ENCODE data around the gene NDUFA6. TPM values are rescaled to one million over a fixed set of nuclear protein-coding genes. Genes with fewer than 3 reads are reported as not detected.
"Not testable (repeated sequence)": the region's sequence is repeated elsewhere in the genome, so short reads cannot be mapped to it uniquely, and the experiment has no call there.

The NDUFA6 gene
- total RNA-seq, 1 donor from 2014 or later, result 69.2 TPM

DNA sequence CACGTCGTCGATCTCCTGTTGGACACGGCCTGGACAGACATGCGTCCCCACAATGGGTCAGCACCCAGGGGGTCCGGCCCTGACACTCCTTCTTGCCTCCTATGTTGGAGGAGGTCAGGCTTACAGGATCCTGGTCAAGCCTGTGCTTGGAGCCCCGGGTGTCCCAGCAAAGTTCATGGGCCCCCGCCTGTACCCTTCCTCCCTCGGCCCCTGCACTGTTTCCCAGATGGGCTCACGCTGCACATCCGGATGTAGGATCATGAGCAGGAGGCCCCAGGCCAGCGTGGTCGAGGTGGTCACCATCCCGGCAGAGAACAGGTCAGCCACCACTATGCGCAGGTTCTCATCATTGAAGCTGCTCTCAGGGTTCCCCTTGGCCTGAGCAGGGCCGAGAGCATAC, 37.0 kb upstream of the NDUFA6 start:
- Mint-ChIP-seq H3K9me3 (ENCODE audit: unreplicated experiment) (no peaks in the 10 kb centered on the region), H3K27me3 (ENCODE audit: unreplicated experiment) (peaks cover 2% of the 10 kb centered on the region)

GRCh38 chr22:42123529-42123928, 33.0 kb upstream of the NDUFA6 start:
- not testable (repeated sequence) for H3K36me3 Mint-ChIP-seq (ENCODE audit: unreplicated experiment); DNase-seq (ENCODE audit: extremely low spot score, unreplicated experiment); H3K4me1 Mint-ChIP-seq (ENCODE audit: unreplicated experiment)

More for the DNA sequence above, 37.0 kb upstream of the NDUFA6 start:
- Mint-ChIP-seq H3K27ac (ENCODE audit: unreplicated experiment) (no peak overlapping the region), H3K4me1 (ENCODE audit: unreplicated experiment) (no peaks in the 10 kb centered on the region), H3K4me3 (ENCODE audit: unreplicated experiment) (no peak overlapping the region), H3K36me3 (ENCODE audit: unreplicated experiment) (no peaks in the 10 kb centered on the region)
- no peak for DNase-seq (ENCODE audit: extremely low spot score, unreplicated experiment)
- TF ChIP-seq, protein P1, sequence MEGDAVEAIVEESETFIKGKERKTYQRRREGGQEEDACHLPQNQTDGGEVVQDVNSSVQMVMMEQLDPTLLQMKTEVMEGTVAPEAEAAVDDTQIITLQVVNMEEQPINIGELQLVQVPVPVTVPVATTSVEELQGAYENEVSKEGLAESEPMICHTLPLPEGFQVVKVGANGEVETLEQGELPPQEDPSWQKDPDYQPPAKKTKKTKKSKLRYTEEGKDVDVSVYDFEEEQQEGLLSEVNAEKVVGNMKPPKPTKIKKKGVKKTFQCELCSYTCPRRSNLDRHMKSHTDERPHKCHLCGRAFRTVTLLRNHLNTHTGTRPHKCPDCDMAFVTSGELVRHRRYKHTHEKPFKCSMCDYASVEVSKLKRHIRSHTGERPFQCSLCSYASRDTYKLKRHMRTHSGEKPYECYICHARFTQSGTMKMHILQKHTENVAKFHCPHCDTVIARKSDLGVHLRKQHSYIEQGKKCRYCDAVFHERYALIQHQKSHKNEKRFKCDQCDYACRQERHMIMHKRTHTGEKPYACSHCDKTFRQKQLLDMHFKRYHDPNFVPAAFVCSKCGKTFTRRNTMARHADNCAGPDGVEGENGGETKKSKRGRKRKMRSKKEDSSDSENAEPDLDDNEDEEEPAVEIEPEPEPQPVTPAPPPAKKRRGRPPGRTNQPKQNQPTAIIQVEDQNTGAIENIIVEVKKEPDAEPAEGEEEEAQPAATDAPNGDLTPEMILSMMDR (IDR thresholded peaks at IDR 0.05), result no peak

GRCh38 chr22:42120231-42121021, 29.9 kb upstream of the NDUFA6 start:
- not testable (repeated sequence) for DNase-seq (ENCODE audit: extremely low spot score, unreplicated experiment); H3K27ac Mint-ChIP-seq (ENCODE audit: unreplicated experiment); H3K36me3 Mint-ChIP-seq (ENCODE audit: unreplicated experiment); H3K4me1 Mint-ChIP-seq (ENCODE audit: unreplicated experiment); H3K4me3 Mint-ChIP-seq (ENCODE audit: unreplicated experiment); H3K9me3 Mint-ChIP-seq (ENCODE audit: unreplicated experiment); H3K27me3 Mint-ChIP-seq (ENCODE audit: unreplicated experiment)

More at GRCh38 chr22:42123529-42123928, 33.0 kb upstream of the NDUFA6 start:
- H3K27me3 Mint-ChIP-seq (ENCODE audit: unreplicated experiment); H3K4me3 Mint-ChIP-seq (ENCODE audit: unreplicated experiment); H3K9me3 Mint-ChIP-seq (ENCODE audit: unreplicated experiment); H3K27ac Mint-ChIP-seq (ENCODE audit: unreplicated experiment): not testable (repeated sequence)

GRCh38 chr22:42116848-42117424, 26.4 kb upstream of the NDUFA6 start:
- DNase-seq (ENCODE audit: extremely low spot score, unreplicated experiment), result no peak
- Mint-ChIP-seq H3K27ac (ENCODE audit: unreplicated experiment) (no peak overlapping the region), H3K4me3 (ENCODE audit: unreplicated experiment) (no peak overlapping the region)

DNA sequence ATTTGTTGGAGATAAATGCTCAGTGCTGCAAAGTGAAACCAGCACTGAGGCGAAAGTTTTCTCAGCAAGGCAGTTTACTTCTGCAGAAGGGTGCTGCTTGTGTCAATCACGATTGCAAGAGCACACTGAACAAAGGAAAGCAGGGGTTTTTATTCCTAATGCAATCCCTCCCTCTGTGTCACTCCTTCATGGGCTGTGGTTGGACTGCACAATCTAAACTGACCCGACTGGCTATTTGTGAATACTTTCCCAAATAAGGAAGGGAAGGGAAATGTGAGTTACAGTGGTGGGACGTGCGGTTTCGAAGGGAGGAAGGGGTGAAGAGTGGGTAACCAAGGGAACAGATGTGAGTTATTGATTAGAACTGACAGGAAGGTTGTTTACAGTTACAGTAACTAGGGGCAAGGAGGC, 24.9 kb upstream of the NDUFA6 start:
- H3K27me3 Mint-ChIP-seq (ENCODE audit: unreplicated experiment); H3K4me1 Mint-ChIP-seq (ENCODE audit: unreplicated experiment); H3K4me3 Mint-ChIP-seq (ENCODE audit: unreplicated experiment); DNase-seq (ENCODE audit: extremely low spot score, unreplicated experiment); H3K27ac Mint-ChIP-seq (ENCODE audit: unreplicated experiment): not testable (repeated sequence)
- peaks cover 13% of the 10 kb centered on the region for H3K36me3 Mint-ChIP-seq (ENCODE audit: unreplicated experiment)
- H3K9me3 Mint-ChIP-seq (ENCODE audit: unreplicated experiment), result peaks cover 16% of the 10 kb centered on the region

More at GRCh38 chr22:42116848-42117424, 26.4 kb upstream of the NDUFA6 start:
- Mint-ChIP-seq H3K36me3 (ENCODE audit: unreplicated experiment) (peaks cover 13% of the 10 kb centered on the region), H3K4me1 (ENCODE audit: unreplicated experiment) (no peaks in the 10 kb centered on the region), H3K27me3 (ENCODE audit: unreplicated experiment) (no peaks in the 10 kb centered on the region), H3K9me3 (ENCODE audit: unreplicated experiment) (peaks cover 16% of the 10 kb centered on the region)
- TF ChIP-seq, protein P1 (IDR thresholded peaks at IDR 0.05), result no peak

DNA sequence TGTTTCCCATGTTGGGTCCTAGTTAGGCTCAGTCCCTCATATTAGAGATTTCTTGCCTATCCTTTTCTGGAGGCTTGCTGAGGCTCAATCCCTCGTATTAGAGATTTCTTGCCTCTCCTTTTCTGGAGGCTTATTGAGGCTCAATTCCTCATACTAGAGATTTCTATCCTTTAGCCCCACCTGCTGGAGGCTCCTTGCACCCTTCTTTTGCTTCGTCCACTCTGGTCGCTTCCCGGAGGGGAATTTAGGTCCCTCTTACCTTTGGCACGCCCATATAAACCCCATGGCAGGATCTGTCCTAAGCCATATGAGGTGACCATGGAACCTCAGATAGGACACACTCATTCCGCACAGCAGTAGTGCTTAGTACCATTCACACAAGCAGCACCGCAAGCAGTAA, 24.1 kb upstream of the NDUFA6 start:
- no peaks in the 10 kb centered on the region for H3K27me3 Mint-ChIP-seq (ENCODE audit: unreplicated experiment)
- no peak for DNase-seq (ENCODE audit: extremely low spot score, unreplicated experiment)
- H3K4me1 Mint-ChIP-seq (ENCODE audit: unreplicated experiment), result no peaks in the 10 kb centered on the region
- no peak overlapping the region for H3K4me3 Mint-ChIP-seq (ENCODE audit: unreplicated experiment)
- peaks cover 16% of the 10 kb centered on the region for H3K9me3 Mint-ChIP-seq (ENCODE audit: unreplicated experiment)
- peaks cover 13% of the 10 kb centered on the region for H3K36me3 Mint-ChIP-seq (ENCODE audit: unreplicated experiment)
- H3K27ac Mint-ChIP-seq (ENCODE audit: unreplicated experiment), result no peak overlapping the region
- TF ChIP-seq, protein P1 (IDR thresholded peaks at IDR 0.05), result peak; percentile 10
